ENCODE data around the gene WNT3A.

Gene WNT3A

GRCh38 chr1:228070173-228070572, 63.4 kb downstream of the WNT3A start:
- DNase-seq (ENCODE audit: low spot score), result no peak

- no peak for DNase-seq (ENCODE audit: low spot score)
Observed at GRCh38 chr1:228070851-228071250, 64.1 kb downstream of the WNT3A start.

- no peak for DNase-seq (ENCODE audit: low spot score)
Observed at GRCh38 chr1:228071839-228072657, 65.2 kb downstream of the WNT3A start.

- no peak for DNase-seq (ENCODE audit: low spot score)
Observed at GRCh38 chr1:228072658-228073043, 65.9 kb downstream of the WNT3A start.

- no peak for DNase-seq (ENCODE audit: low spot score)
Observed at GRCh38 chr1:228073061-228073856, 66.5 kb downstream of the WNT3A start.

- DNase-seq (ENCODE audit: low spot score), result no peak
Observed at GRCh38 chr1:228073857-228074545, 67.2 kb downstream of the WNT3A start.

- DNase-seq (ENCODE audit: low spot score), result no peak
Observed at GRCh38 chr1:228074954-228075730, 68.3 kb downstream of the WNT3A start.

GRCh38 chr1:228075801-228076271, 69.0 kb downstream of the WNT3A start:
- no peak for DNase-seq (ENCODE audit: low spot score)

- DNase-seq (ENCODE audit: low spot score), result no peak
Observed at GRCh38 chr1:228076796-228077430, 70.1 kb downstream of the WNT3A start.

- no peak for DNase-seq (ENCODE audit: low spot score)
Observed at GRCh38 chr1:228077565-228078330, 71.0 kb downstream of the WNT3A start.

GRCh38 chr1:228079013-228079412, 72.2 kb downstream of the WNT3A start:
- no peak for DNase-seq (ENCODE audit: low spot score)

- no peak for DNase-seq (ENCODE audit: low spot score)
Observed at GRCh38 chr1:228079601-228080263, 72.9 kb downstream of the WNT3A start.

GRCh38 chr1:228081144-228081543, 74.3 kb downstream of the WNT3A start:
- no peak for DNase-seq (ENCODE audit: low spot score)

GRCh38 chr1:228081578-228082213, 74.9 kb downstream of the WNT3A start:
- no peak for DNase-seq (ENCODE audit: low spot score)

GRCh38 chr1:228082214-228082917, 75.6 kb downstream of the WNT3A start, which contains the start of gene ARF1:
Gene ARF1, plus strand, starts transcription at chr1:228082708. Its CDS starts 14,407 bp downstream, at chr1:228097115.
- DNase-seq (ENCODE audit: low spot score), result peak; percentile 99

GRCh38 chr1:228082918-228083870, 76.4 kb downstream of the WNT3A start:
- no peak for DNase-seq (ENCODE audit: low spot score)

GRCh38 chr1:228083871-228084278, 77.1 kb downstream of the WNT3A start:
- no peak for DNase-seq (ENCODE audit: low spot score)
